K562 (cell line): ENCODE results near the gene U2SURP. TPM values are rescaled to one million over a fixed set of nuclear protein-coding genes. Genes with fewer than 3 reads are reported as not detected.

Source experiments
- ARID1B ChIP-seq: fragments of 450-650 bp; IDR thresholded peaks from 2 replicates; pipeline ENCODE4 v1.6.1; 2016; ENCODE audit warnings: antibody characterized with exemption, mild to moderate bottlenecking, inconsistent platforms
- CC2D1A ChIP-seq: fragments of 450-650 bp; IDR thresholded peaks from 2 replicates; pipeline ENCODE4 v1.6.1; 2017; ENCODE audit warnings: mild to moderate bottlenecking
- CXXC5 ChIP-seq: fragments of 250-450 bp; sonication (Bioruptor Pico); IDR thresholded peaks from 2 replicates; pipeline ENCODE4 v1.8.0; 2022; ENCODE audit warnings: inconsistent platforms, mild to moderate bottlenecking, moderate library complexity
- DPF2 ChIP-seq: fragments of 450-650 bp; IDR thresholded peaks from 2 replicates; pipeline ENCODE4 v1.6.1; 2016
- EP400 ChIP-seq: fragments of 450-650 bp; IDR thresholded peaks from 2 replicates; pipeline ENCODE4 v1.6.1; 2017; ENCODE audit warnings: antibody characterized with exemption, mild to moderate bottlenecking, moderate library complexity
- HDAC1 ChIP-seq, 2 experiments: fragments of 450-650 bp; IDR thresholded peaks; 2 replicates each; pipeline ENCODE4 v1.6.1; 2016 to 2017; ENCODE audit warnings: inconsistent platforms in 1 of 2, mild to moderate bottlenecking in 1 of 2, moderate library complexity in 1 of 2
- HMBOX1 ChIP-seq: sonication (generic); IDR thresholded peaks from 2 replicates; pipeline ENCODE4 v1.6.1; 2016
- MAX ChIP-seq: sonication (generic); formaldehyde crosslinking; IDR thresholded peaks from 2 replicates; pipeline ENCODE4 v1.9.0; 2022; ENCODE audit warnings: mild to moderate bottlenecking, missing genetic modification reagents
- MNT ChIP-seq, 2 experiments: fragments of 450-650 bp; conservative IDR thresholded peaks; 2 replicates each; pipeline ENCODE4 v1.6.1; 2017; ENCODE audit warnings: mild to moderate bottlenecking in 2 of 2, moderate library complexity in 2 of 2
- NCOR1 ChIP-seq: fragments of 450-650 bp; IDR thresholded peaks from 2 replicates; pipeline ENCODE4 v1.6.1; 2016; ENCODE audit warnings: mild to moderate bottlenecking, moderate library complexity
- NFIC ChIP-seq: fragments of 450-650 bp; IDR thresholded peaks from 2 replicates; pipeline ENCODE4 v1.6.1; 2017; ENCODE audit warnings: mild to moderate bottlenecking, inconsistent platforms
- SOX6 ChIP-seq: fragments of 450-650 bp; IDR thresholded peaks from 2 replicates; pipeline ENCODE4 v1.6.1; 2014; ENCODE audit warnings: mild to moderate bottlenecking
- TAL1 ChIP-seq: fragments of 450-650 bp; IDR thresholded peaks from 2 replicates; pipeline ENCODE4 v1.6.1; 2016; ENCODE audit warnings: mild to moderate bottlenecking
- TCF3 ChIP-seq: sonication (generic); formaldehyde crosslinking; IDR thresholded peaks from 2 replicates; pipeline ENCODE4 v1.4.0; 2020; ENCODE audit warnings: mild to moderate bottlenecking, missing genetic modification reagents
- TRIM24 ChIP-seq, 2 experiments: fragments of 450-650 bp; IDR thresholded peaks; 2 replicates each; pipeline ENCODE4 v1.6.1; 2016
- ZNF592 ChIP-seq: fragments of 450-650 bp; IDR thresholded peaks from 2 replicates; pipeline ENCODE4 v1.6.1; 2017; ENCODE audit warnings: antibody characterized with exemption, mild to moderate bottlenecking
- polyA plus RNA-seq, 8 experiments: library from polyadenylated mRNA; depleted of rRNA in 4 of 8; stranded (reverse) in 5 of 8; unstranded in 3 of 8; fragments of >200 nt; fragmentation: Nextera tagmentation in 2 of 8; fragmentation: Illumina TruSeq in 1 of 8; extraction: Ambion mirVana in 2 of 8; extraction: Trizol in 1 of 8; gene quantifications; 2 replicates each; pipeline versions ENCODE4 v1.2.1 to v1.2.3, GENCODE V29; 2011 to 2014; ENCODE audit warnings: inconsistent platforms in 1 of 8, missing spikeins in 1 of 8
- total RNA-seq, 7 experiments: library from RNA; depleted of rRNA in 6 of 7; stranded (reverse); fragments of >200 nt in 6 of 7; fragmentation: Illumina TruSeq in 2 of 7; extraction: Trizol in 2 of 7; gene quantifications; 2 replicates each; pipeline versions ENCODE4 v1.2.1 to v1.2.3, GENCODE V29; 2011 to 2021; ENCODE audit warnings: low replicate concordance in 1 of 7

Gene U2SURP
- total and polyA plus RNA-seq, 9 of the 15 experiments (the other 6 are each of a cell fraction or from before 2014, with no cell fraction given): 128 to 322 (median 191) TPM

GRCh38 chr3:143073983-143074382 is 72.6 kb downstream of the U2SURP start (continued):
- TF ChIP-seq NFIC: 0 out of 2 replicates have a peak, but pooled peaks have one; percentile 37
- TF ChIP-seq TAL1: peak; percentile 64; the same call in 1 of the 2 replicates
- TF ChIP-seq NCOR1: peak; percentile 64; the same call in 1 of the 2 replicates
- TF ChIP-seq MAX (CRISPR knock-in tag): peak; percentile 63
- 0 out of 2 replicates have a peak, but pooled peaks have one; percentile 48 for TF ChIP-seq SOX6
- 0 out of 2 replicates have a peak, but pooled peaks have one; percentile 14 for TF ChIP-seq CXXC5 (CRISPR knock-in tag)
- TF ChIP-seq MNT (conservative IDR thresholded peaks at IDR 0.05): peak in 1 of 2 experiments; percentile 46; a peak in 1 of 4 replicates
- TF ChIP-seq CC2D1A: peak; percentile 18; the same call in 1 of the 2 replicates
- peak; percentile 53 for TF ChIP-seq DPF2
- TF ChIP-seq EP400: peak; percentile 37; the same call in 1 of the 2 replicates
- 0 out of 2 replicates have a peak, but pooled peaks have one; percentile 15 for TF ChIP-seq HMBOX1
- TF ChIP-seq ARID1B: peak; percentile 55
- TF ChIP-seq TCF3 (CRISPR knock-in tag): peak; percentile 57
- peak; percentile 76 for TF ChIP-seq ZNF592
- TF ChIP-seq HDAC1 (IDR thresholded peaks at IDR 0.05): 0 out of 4 replicates have a peak, but pooled peaks of 1 of the 2 experiments have one; percentile 33
- TF ChIP-seq TRIM24 (IDR thresholded peaks at IDR 0.05): peak; percentile 34 to 38; a peak in 2 of 4 replicates
